B cell (primary cell): ENCODE data around the gene ATP13A1. TPM values are rescaled to one million over a fixed set of nuclear protein-coding genes. Genes with fewer than 3 reads are reported as not detected.

Experiments
- ATAC-seq: fragments of 200-7000 bp; cut with Tn5 transposase; one replicate; pipeline ENCODE4 v1.10.0; 2021; ENCODE audit warnings: low read depth, mild to moderate bottlenecking, moderate number of reproducible peaks, moderate library complexity
- CTCF ChIA-PET: fragments of 350-600 bp; sonication (Branson Sonifier 250); formaldehyde crosslinking; loops from one replicate; lab custom pipeline; 2021; ENCODE audit warnings: antibody characterized with exemption, inconsistent platforms; lab: Charles Lee
- POLR2A ChIA-PET: fragments of 350-600 bp; sonication (Branson Sonifier 250); formaldehyde crosslinking; loops from one replicate; lab custom pipeline; 2021; ENCODE audit warnings: antibody characterized with exemption; lab: Charles Lee
- DNase-seq: peaks from one replicate; pipeline ENCODE4 v3.0.0; 2013
- H2AFZ ChIP-seq: 2 replicates; pipeline ENCODE4 v1.6.1; 2012; ENCODE audit warnings: mild to moderate bottlenecking, low read depth, low read length; ENCODE audit not compliant: insufficient read depth, poor library complexity, severe bottlenecking
- H3K27ac ChIP-seq, 2 donors: 1 replicate in 1 of 2; 2 replicates in 1 of 2; pipeline ENCODE4 v1.5.1; 2012 to 2013; ENCODE audit warnings: low read length in 2 of 2, mild to moderate bottlenecking in 2 of 2, moderate library complexity in 1 of 2
- H3K27me3 ChIP-seq, 4 experiments: fragments of 200-600 bp in 1 of 4; sonication (generic) in 1 of 4; replicated peaks in 1 of 4; 1 replicate in 2 of 4; 2 replicates in 2 of 4; pipeline versions ENCODE4 v1.6.1 to v1.7.0; 2013 to 2016; ENCODE audit warnings: low read length in 3 of 4, mild to moderate bottlenecking in 2 of 4, mixed read lengths in 1 of 4, moderate library complexity in 1 of 4; ENCODE audit not compliant: insufficient read depth in 4 of 4, control insufficient read depth in 3 of 4; ENCODE audit errors: control extremely low read depth in 1 of 4
- H3K36me3 ChIP-seq, 2 experiments: replicated peaks in 1 of 2; 1 replicate in 1 of 2; 2 replicates in 1 of 2; pipeline versions ENCODE4 v1.6.1 to v1.7.1; 2013; ENCODE audit warnings: low read length in 1 of 2; ENCODE audit not compliant: insufficient read depth in 2 of 2, control insufficient read depth in 1 of 2; ENCODE audit errors: control extremely low read depth in 1 of 2, extremely low read depth in 1 of 2
- H3K4me1 ChIP-seq, 2 donors: fragments of 200-600 bp in 1 of 2; sonication (generic) in 1 of 2; 1 replicate in 1 of 2; 2 replicates in 1 of 2; pipeline versions ENCODE4 v1.5.1 to v1.6.1; 2013 to 2017; ENCODE audit warnings: low read length in 2 of 2; ENCODE audit not compliant: control insufficient read depth in 2 of 2, insufficient read depth in 2 of 2
- H3K4me2 ChIP-seq: replicated peaks from 2 replicates; pipeline ENCODE3; 2012; ENCODE audit warnings: mild to moderate bottlenecking, low read depth, low read length; ENCODE audit not compliant: poor library complexity, severe bottlenecking
- H3K4me3 ChIP-seq, 5 experiments: fragments of 200-600 bp in 1 of 5; sonication (generic) in 1 of 5; 1 replicate in 3 of 5; 2 replicates in 2 of 5; pipeline versions ENCODE4 v1.5.1 to v1.7.0; 2011 to 2016; ENCODE audit warnings: low read length in 4 of 5, mild to moderate bottlenecking in 4 of 5, low read depth in 2 of 5, control low read depth in 1 of 5, moderate library complexity in 1 of 5; ENCODE audit not compliant: insufficient read depth in 1 of 5; ENCODE audit errors: control extremely low read depth in 1 of 5, extremely low read depth in 1 of 5
- H3K79me2 ChIP-seq: fragments of 200-600 bp; sonication (generic); one replicate; pipeline ENCODE4 v1.6.0; 2016; ENCODE audit warnings: low read length; ENCODE audit not compliant: control insufficient read depth, insufficient read depth
- H3K9ac ChIP-seq: fragments of 200-600 bp; sonication (generic); 2 replicates; pipeline ENCODE4 v1.6.1; 2017; ENCODE audit warnings: mild to moderate bottlenecking, low read length, moderate library complexity
- H3K9me3 ChIP-seq, 3 donors: one replicate each; pipeline versions ENCODE4 v1.6.1 to v1.7.1; 2013; ENCODE audit warnings: low read length in 2 of 3; ENCODE audit not compliant: control insufficient read depth in 2 of 3, insufficient read depth in 1 of 3; ENCODE audit errors: control extremely low read depth in 1 of 3
- H4K20me1 ChIP-seq: 2 replicates; pipeline ENCODE4 v1.6.0; 2012; ENCODE audit warnings: mild to moderate bottlenecking, low read length; ENCODE audit not compliant: insufficient read depth, control insufficient read depth, poor library complexity, severe bottlenecking
- H3K27ac Mint-ChIP-seq: one replicate; pipeline ENCODE4 v1.8.0; 2021; ENCODE audit warnings: mixed read lengths
- H3K27me3 Mint-ChIP-seq: one replicate; pipeline ENCODE4 v1.8.0; 2021; ENCODE audit warnings: mixed read lengths
- H3K4me1 Mint-ChIP-seq: one replicate; pipeline ENCODE4 v1.8.0; 2021; ENCODE audit warnings: mixed read lengths
- H3K4me3 Mint-ChIP-seq: one replicate; pipeline ENCODE4 v1.8.0; 2021; ENCODE audit warnings: mixed read lengths
- H3K9me3 Mint-ChIP-seq: one replicate; pipeline ENCODE4 v1.8.0; 2022; ENCODE audit warnings: mixed read lengths; ENCODE audit not compliant: insufficient read depth
- CTCF ChIP-seq: fragments of 200-600 bp; IDR thresholded peaks from one replicate; pipeline ENCODE4 v1.8.0; 2022; ENCODE audit warnings: antibody characterized with exemption, mild to moderate bottlenecking
- EZH2 ChIP-seq: IDR thresholded peaks from 2 replicates; pipeline ENCODE4 v1.6.1; 2012; ENCODE audit warnings: borderline replicate concordance, low read depth, mild to moderate bottlenecking, moderate library complexity, low read length; ENCODE audit not compliant: insufficient read depth, poor library complexity, severe bottlenecking
- WGBS: methylation state at CpG from one replicate; pipeline ENCODE4 v1.1.5; 2013; ENCODE audit warnings: missing lambda C conversion rate; ENCODE audit not compliant: insufficient coverage; 5-methylcytosine and 5-hydroxymethylcytosine counted together
- intact Hi-C: fragments of 100-400 bp; cut with micrococcal nuclease; formaldehyde crosslinking; loops from one replicate; pipeline ENCODE4 v1.10.0; 2022
- polyA plus RNA-seq: library from polyadenylated mRNA; depleted of rRNA; stranded (reverse); fragments of >200 nt; gene quantifications from 2 replicates; pipeline ENCODE4 v1.2.3, GENCODE V29; 2012
- total RNA-seq, 2 donors: library from RNA; stranded (reverse); fragments of 120-200 nt in 1 of 2; gene quantifications; 1 replicate in 1 of 2; 2 replicates in 1 of 2; pipeline versions ENCODE4 v1.2.3 to v1.2.4, GENCODE V29; 2013 to 2022

The ATP13A1 gene
- total and polyA plus RNA-seq, 2 donors (not counting 1 experiment from before 2014, with no cell fraction given): 156 to 277 TPM

GRCh38 chr19:19618219-19619051, 45.0 kb downstream of the ATP13A1 start, which contains the start of gene PBX4:
Gene PBX4, minus strand, starts transcription at chr19:19618687. Its CDS starts 58 bp downstream, at chr19:19618629.
- TF ChIP-seq CTCF (no peak), EZH2 (no peak)
- Histone ChIP-seq H3K4me3 (peak within 1 kb of the TSS in 4 of 5 experiments; percentile 48 to 64 (median 56)), H3K9me3 (no peaks in the 10 kb centered on the region), H3K27ac (peak within 1 kb of the TSS; percentile 51 to 70), H3K79me2 (peaks cover 6% of the 10 kb centered on the region), H2AFZ (peak within 1 kb of the TSS; percentile 89), H3K27me3 (no peaks in the 10 kb centered on the region), H4K20me1 (no peaks in the 10 kb centered on the region), H3K9ac (peak within 1 kb of the TSS; percentile 73), H3K4me1 (peaks cover 11 to 16% of the 10 kb centered on the region in 2 donors), H3K36me3 (no peaks in the 10 kb centered on the region), H3K4me2 (peak within 1 kb of the TSS; percentile 96)
- Mint-ChIP-seq H3K4me1 (peaks cover 24% of the 10 kb centered on the region), H3K27ac (peak within 1 kb of the TSS; percentile 89), H3K4me3 (peak within 1 kb of the TSS; percentile 89), H3K9me3 (no peaks in the 10 kb centered on the region), H3K27me3 (no peaks in the 10 kb centered on the region)
- CTCF ChIA-PET: interaction anchor here (0.7 kb wide), 1 partner anchor 66 kb away, joined by 3 read pairs; no protein-coding TSS in a partner anchor
- POLR2A ChIA-PET: interaction anchor here (1.1 to 2.0 kb wide), 2 partner anchors 10 to 18 kb away, joined by 6 to 8 read pairs; partner anchors contain the start of gene LPAR2
- 7% methylated on average over 80 of the region's 80 CpGs for WGBS
- intact Hi-C loops: loop anchor here (1.0 to 5.0 kb wide), 5 partner anchors 10 to 204 kb away; partner anchors contain the start of genes GMIP, LPAR2, ZNF101 and ZNF506
- peak; percentile 99 for ATAC-seq
- DNase-seq: peak; percentile 99
